Measurements from ENCODE around the gene PCDH17. TPM values are rescaled to one million over a fixed set of nuclear protein-coding genes. Genes with fewer than 3 reads are reported as not detected.

Gene PCDH17
- total and polyA plus RNA-seq, 7 donors, result under 0.01 to 5.0 (median 2.8) TPM

DNA sequence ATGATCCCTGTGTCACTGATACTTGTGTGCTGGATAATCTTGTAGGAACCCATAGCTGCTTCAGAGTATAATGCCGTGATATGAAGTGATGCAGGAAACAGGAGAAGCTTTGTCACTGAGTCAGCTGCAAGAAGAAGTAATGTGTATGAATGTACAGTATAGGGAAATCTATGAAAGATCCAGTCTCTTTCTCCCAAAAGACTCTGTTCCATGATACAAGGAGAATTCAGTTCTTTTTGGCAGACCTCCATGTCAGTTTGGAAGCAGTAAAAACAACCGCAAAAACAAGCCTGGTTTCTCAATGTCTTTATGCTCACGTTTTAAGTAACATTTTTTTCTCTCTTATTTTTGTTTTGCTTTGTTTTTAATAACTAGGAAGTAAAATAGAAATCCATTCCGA is 33.9 kb downstream of the PCDH17 start:
- 48 to 72% methylated on average over 4 of the region's 4 CpGs for WGBS, 2 donors

DNA sequence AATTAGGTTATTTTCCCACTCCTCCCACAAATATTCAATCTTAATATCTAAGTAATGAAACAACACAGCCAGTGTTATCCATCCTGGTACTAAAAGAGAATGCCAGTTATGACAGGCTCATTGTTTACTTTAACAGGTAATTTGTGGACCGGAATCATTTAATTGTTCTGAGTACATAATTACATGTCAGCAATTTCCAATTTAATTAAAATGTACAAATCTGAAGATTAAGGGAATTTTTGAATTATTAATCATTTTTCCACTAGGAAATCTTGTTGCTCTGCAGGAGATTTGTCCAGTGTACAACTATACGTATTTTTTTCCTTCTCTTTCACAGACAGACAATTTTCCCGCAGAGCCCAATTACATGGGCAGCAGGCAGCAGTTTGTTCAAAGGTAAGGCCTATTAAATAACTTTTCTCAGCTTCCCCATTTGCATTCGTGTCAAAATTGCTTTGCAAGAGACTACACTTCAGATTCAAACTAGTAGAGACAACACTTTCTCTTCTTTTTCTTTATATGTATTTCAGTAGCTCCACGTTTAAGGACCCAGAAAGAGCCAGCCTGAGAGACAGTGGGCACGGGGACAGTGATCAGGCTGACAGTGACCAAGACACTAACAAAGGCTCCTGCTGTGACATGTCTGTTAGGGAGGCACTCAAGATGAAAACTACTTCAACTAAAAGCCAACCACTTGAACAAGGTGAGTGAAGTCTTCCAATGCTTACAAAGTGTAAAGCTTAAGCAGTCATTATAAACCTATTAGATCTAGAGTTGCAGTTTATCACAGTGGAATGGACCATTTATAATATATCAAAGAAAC is 34.8 kb downstream of the PCDH17 start:
- no peak for DNase-seq
- Histone ChIP-seq H3K9me3 (no peaks in the 10 kb centered on the region), H3K27ac (no peak overlapping the region), H3K4me1 (no peaks in the 10 kb centered on the region), H3K4me3 (no peak overlapping the region), H3K36me3 (no peaks in the 10 kb centered on the region), H3K27me3 (no peaks in the 10 kb centered on the region)
- TF ChIP-seq EP300 (IDR thresholded peaks at IDR 0.05) (no peak), POLR2AphosphoS5 (IDR thresholded peaks at IDR 0.05) (no peak), POLR2A (IDR thresholded peaks at IDR 0.05) (no peak)
- TF ChIP-seq, protein P1, sequence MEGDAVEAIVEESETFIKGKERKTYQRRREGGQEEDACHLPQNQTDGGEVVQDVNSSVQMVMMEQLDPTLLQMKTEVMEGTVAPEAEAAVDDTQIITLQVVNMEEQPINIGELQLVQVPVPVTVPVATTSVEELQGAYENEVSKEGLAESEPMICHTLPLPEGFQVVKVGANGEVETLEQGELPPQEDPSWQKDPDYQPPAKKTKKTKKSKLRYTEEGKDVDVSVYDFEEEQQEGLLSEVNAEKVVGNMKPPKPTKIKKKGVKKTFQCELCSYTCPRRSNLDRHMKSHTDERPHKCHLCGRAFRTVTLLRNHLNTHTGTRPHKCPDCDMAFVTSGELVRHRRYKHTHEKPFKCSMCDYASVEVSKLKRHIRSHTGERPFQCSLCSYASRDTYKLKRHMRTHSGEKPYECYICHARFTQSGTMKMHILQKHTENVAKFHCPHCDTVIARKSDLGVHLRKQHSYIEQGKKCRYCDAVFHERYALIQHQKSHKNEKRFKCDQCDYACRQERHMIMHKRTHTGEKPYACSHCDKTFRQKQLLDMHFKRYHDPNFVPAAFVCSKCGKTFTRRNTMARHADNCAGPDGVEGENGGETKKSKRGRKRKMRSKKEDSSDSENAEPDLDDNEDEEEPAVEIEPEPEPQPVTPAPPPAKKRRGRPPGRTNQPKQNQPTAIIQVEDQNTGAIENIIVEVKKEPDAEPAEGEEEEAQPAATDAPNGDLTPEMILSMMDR (IDR thresholded peaks at IDR 0.05), result no peak
- WGBS, 2 donors, result 65 to 78% methylated on average over 6 of the region's 6 CpGs
- intact Hi-C loops (cut with DNase I), result no loop called here

More for the DNA sequence above, 33.9 kb downstream of the PCDH17 start:
- Histone ChIP-seq H3K27ac (no peak overlapping the region), H3K36me3 (no peaks in the 10 kb centered on the region), H3K4me1 (no peaks in the 10 kb centered on the region), H3K4me3 (no peak overlapping the region), H3K9me3 (no peaks in the 10 kb centered on the region), H3K27me3 (no peaks in the 10 kb centered on the region)
- no peak for DNase-seq
- TF ChIP-seq, protein P1 (IDR thresholded peaks at IDR 0.05), result no peak
- no peak for TF ChIP-seq POLR2A (IDR thresholded peaks at IDR 0.05)
- intact Hi-C loops (cut with DNase I), result no loop called here

DNA sequence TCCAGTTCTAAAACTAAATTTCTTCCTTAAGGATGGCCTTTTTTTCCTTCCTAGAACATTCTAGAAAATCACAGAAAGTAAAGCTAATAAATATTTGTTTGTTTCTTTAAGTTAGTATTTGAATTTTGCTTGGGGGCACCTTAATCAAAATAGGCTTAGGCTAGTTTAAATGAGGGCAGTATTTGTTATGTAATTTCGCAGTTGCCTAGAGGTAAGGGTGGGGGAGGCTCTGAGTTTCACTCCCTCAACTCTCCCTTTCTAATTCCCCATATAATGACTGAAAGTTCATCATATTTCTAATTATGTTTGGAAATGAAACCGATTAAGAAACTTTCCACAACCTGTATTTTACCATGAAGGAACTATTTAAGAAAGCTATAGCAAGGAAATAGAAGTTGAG is 40.6 kb downstream of the PCDH17 start:
- intact Hi-C loops (cut with DNase I), result no loop called here
- TF ChIP-seq, protein P1 (IDR thresholded peaks at IDR 0.05), result no peak
- TF ChIP-seq POLR2A (IDR thresholded peaks at IDR 0.05) (no peak), EP300 (IDR thresholded peaks at IDR 0.05) (no peak), POLR2AphosphoS5 (IDR thresholded peaks at IDR 0.05) (no peak)
- no peaks in the 10 kb centered on the region for H3K27me3 ChIP-seq
- 67 to 75% methylated on average over 2 of the region's 2 CpGs for whole genome bisulfite sequencing, 2 donors
- no peak for DNase-seq
- no peaks in the 10 kb centered on the region for H3K9me3 ChIP-seq
- H3K4me1 ChIP-seq, result no peaks in the 10 kb centered on the region
- H3K36me3 ChIP-seq, result no peaks in the 10 kb centered on the region
- no peak overlapping the region for H3K4me3 ChIP-seq
- H3K27ac ChIP-seq, result no peak overlapping the region

DNA sequence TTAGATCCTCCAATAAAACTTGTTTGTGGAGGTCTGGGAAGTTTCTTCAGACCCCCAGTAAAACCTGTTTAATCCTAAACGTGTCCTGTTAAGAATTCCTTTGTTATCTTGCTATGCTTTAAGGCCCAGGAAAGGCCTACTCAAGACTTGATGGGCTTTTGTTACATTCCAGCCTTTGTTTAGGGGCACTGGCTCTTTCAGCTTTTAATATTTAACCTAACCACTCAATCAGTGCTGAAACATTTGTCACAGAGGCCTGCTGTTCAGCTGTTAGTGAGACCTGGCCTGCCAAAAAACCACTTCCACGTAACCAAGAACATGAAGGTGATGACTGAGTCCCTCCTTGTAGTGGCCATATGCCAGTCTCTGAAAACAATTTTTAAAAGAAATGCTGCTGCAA is 41.7 kb downstream of the PCDH17 start:
- no peak overlapping the region for H3K27ac ChIP-seq
- no peaks in the 10 kb centered on the region for H3K36me3 ChIP-seq
- no peaks in the 10 kb centered on the region for H3K4me1 ChIP-seq
- H3K27me3 ChIP-seq, result no peaks in the 10 kb centered on the region
- H3K9me3 ChIP-seq, result no peaks in the 10 kb centered on the region
- no peak overlapping the region for H3K4me3 ChIP-seq
- 47 to 68% methylated on average over 2 of the region's 2 CpGs for WGBS, 2 donors
- TF ChIP-seq, protein P1 (IDR thresholded peaks at IDR 0.05), result no peak
- no peak for TF ChIP-seq POLR2A (IDR thresholded peaks at IDR 0.05)
- DNase-seq, result no peak
- intact Hi-C loops (cut with DNase I), result no loop called here

DNA sequence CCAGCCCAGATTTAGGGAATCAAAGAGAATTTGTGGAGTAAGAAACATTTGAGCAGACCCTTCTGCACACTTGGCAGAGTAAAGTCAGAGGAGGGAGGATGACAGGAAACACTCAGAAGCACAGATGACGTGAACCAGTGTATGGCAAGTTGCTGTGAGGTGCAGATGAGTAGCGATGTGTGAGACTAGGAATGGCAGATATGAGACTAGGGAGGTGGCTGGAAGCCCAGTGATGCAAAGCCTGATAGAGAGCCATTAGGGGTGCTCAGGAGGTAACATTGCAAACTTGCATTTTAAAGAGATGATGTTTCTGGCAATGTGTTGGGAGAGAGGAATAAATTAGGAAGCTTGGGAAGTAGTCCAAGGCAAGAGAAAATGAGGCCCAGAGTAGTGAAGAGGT is 44.0 kb downstream of the PCDH17 start:
- no peak for TF ChIP-seq EP300 (IDR thresholded peaks at IDR 0.05)
- TF ChIP-seq, protein P1 (IDR thresholded peaks at IDR 0.05), result no peak
- 65 to 80% methylated on average over 2 of the region's 2 CpGs for WGBS, 2 donors

More for the DNA sequence above, 44.0 kb downstream of the PCDH17 start:
- Histone ChIP-seq H3K9me3 (no peaks in the 10 kb centered on the region), H3K27me3 (no peaks in the 10 kb centered on the region), H3K4me3 (no peak overlapping the region), H3K36me3 (no peaks in the 10 kb centered on the region), H3K27ac (no peak overlapping the region), H3K4me1 (no peaks in the 10 kb centered on the region)
- no peak for DNase-seq
- intact Hi-C loops (cut with DNase I), result no loop called here
